SK-N-SH treated with all-trans-retinoic acid at 6 μM for 48 hours (cell line): ENCODE data around the gene ORC2.

Experiments used
- ATAC-seq: fragments of 200-7000 bp; cut with Tn5 transposase; 3 replicates; pipeline ENCODE4 v1.9.1; 2020; ENCODE audit warnings: mild to moderate bottlenecking, moderate library complexity
- ARNTL ChIP-seq: fragments of 450-650 bp; formaldehyde crosslinking; IDR thresholded peaks from 2 replicates; pipeline ENCODE4 v1.5.0; 2020; ENCODE audit warnings: low read depth, mild to moderate bottlenecking, moderate library complexity, borderline replicate concordance
- BACH2 ChIP-seq: fragments of 250-450 bp; sonication (Bioruptor Pico); IDR thresholded peaks from 2 replicates; pipeline ENCODE4 v1.9.0; 2021; ENCODE audit warnings: mild to moderate bottlenecking, borderline replicate concordance
- CSDC2 ChIP-seq: fragments of 250-450 bp; sonication (Bioruptor Pico); IDR thresholded peaks from 2 replicates; pipeline ENCODE4 v1.5.0; 2020; ENCODE audit warnings: mild to moderate bottlenecking, moderate library complexity
- GLIS3 ChIP-seq: fragments of 250-450 bp; sonication (Bioruptor Pico); IDR thresholded peaks from 2 replicates; pipeline ENCODE4 v1.5.0; 2020; ENCODE audit warnings: mild to moderate bottlenecking, moderate library complexity
- ISL1 ChIP-seq: fragments of 250-450 bp; sonication (Bioruptor Pico); IDR thresholded peaks from 2 replicates; pipeline ENCODE4 v2.1.2; 2022; ENCODE audit warnings: mild to moderate bottlenecking, moderate library complexity
- OSR1 ChIP-seq: fragments of 250-450 bp; sonication (Bioruptor Pico); IDR thresholded peaks from 2 replicates; pipeline ENCODE4 v1.8.0; 2022; ENCODE audit warnings: moderate library complexity, mild to moderate bottlenecking, inconsistent platforms
- PPARA ChIP-seq: fragments of 250-450 bp; sonication (Bioruptor Pico); IDR thresholded peaks from 2 replicates; pipeline ENCODE4 v1.5.0; 2020; ENCODE audit warnings: mild to moderate bottlenecking, borderline replicate concordance
- RARB ChIP-seq: fragments of 250-450 bp; sonication (Bioruptor Pico); IDR thresholded peaks from 2 replicates; pipeline ENCODE4 v1.8.0; 2021; ENCODE audit warnings: mild to moderate bottlenecking, moderate library complexity
- SNAI2 ChIP-seq: fragments of 250-450 bp; sonication (Bioruptor Pico); IDR thresholded peaks from 2 replicates; pipeline ENCODE4 v1.5.0; 2020; ENCODE audit warnings: mild to moderate bottlenecking, moderate library complexity
- TCF4 ChIP-seq: fragments of 250-450 bp; sonication (Bioruptor Pico); IDR thresholded peaks from 2 replicates; pipeline ENCODE4 v1.8.0; 2021; ENCODE audit warnings: mild to moderate bottlenecking, moderate library complexity, borderline replicate concordance
- TOX ChIP-seq: fragments of 250-450 bp; sonication (Bioruptor Pico); IDR thresholded peaks from 2 replicates; pipeline ENCODE4 v1.8.0; 2021; ENCODE audit warnings: mild to moderate bottlenecking, moderate library complexity, borderline replicate concordance
- ZC3H10 ChIP-seq: fragments of 250-450 bp; sonication (Bioruptor Pico); IDR thresholded peaks from 2 replicates; pipeline ENCODE4 v1.5.1; 2021; ENCODE audit warnings: mild to moderate bottlenecking, moderate library complexity
- ZFP3 ChIP-seq: fragments of 250-450 bp; sonication (Bioruptor Pico); IDR thresholded peaks from 2 replicates; pipeline ENCODE4 v1.5.0; 2020; ENCODE audit warnings: mild to moderate bottlenecking, moderate library complexity
- ZFP30 ChIP-seq: fragments of 450-650 bp; formaldehyde crosslinking; IDR thresholded peaks from 2 replicates; pipeline ENCODE4 v1.5.0; 2022; ENCODE audit warnings: mild to moderate bottlenecking, moderate library complexity
- ZNF565 ChIP-seq: fragments of 450-650 bp; formaldehyde crosslinking; conservative IDR thresholded peaks from 2 replicates; pipeline ENCODE4 v1.5.0; 2020; ENCODE audit warnings: low read depth, mild to moderate bottlenecking, moderate library complexity
- ZNF70 ChIP-seq: fragments of 450-650 bp; formaldehyde crosslinking; IDR thresholded peaks from 2 replicates; pipeline ENCODE4 v1.5.0; 2020; ENCODE audit warnings: mild to moderate bottlenecking, moderate library complexity
- ZNF8 ChIP-seq: fragments of 450-650 bp; formaldehyde crosslinking; IDR thresholded peaks from 2 replicates; pipeline ENCODE4 v1.5.0; 2020; ENCODE audit warnings: mild to moderate bottlenecking, moderate library complexity
- TF ChIP-seq, protein P1 (sequence below): fragments of 250-450 bp; sonication (Bioruptor Pico); IDR thresholded peaks from 2 replicates; pipeline ENCODE4 v1.8.0; 2020; ENCODE audit warnings: mild to moderate bottlenecking, moderate library complexity, borderline replicate concordance
- TF ChIP-seq, protein P2 (sequence below): fragments of 250-450 bp; sonication (Bioruptor Pico); IDR thresholded peaks from 2 replicates; pipeline ENCODE4 v1.5.1; 2021; ENCODE audit warnings: mild to moderate bottlenecking, moderate library complexity
- TF ChIP-seq, protein P3 (sequence below): fragments of 250-450 bp; sonication (Bioruptor Pico); IDR thresholded peaks from 2 replicates; pipeline ENCODE4 v1.8.0; 2021; ENCODE audit warnings: low read depth, mild to moderate bottlenecking, moderate library complexity, borderline replicate concordance
- TF ChIP-seq, protein P4 (sequence below): fragments of 250-450 bp; sonication (Bioruptor Pico); IDR thresholded peaks from 2 replicates; pipeline ENCODE4 v1.5.0; 2020; ENCODE audit warnings: mild to moderate bottlenecking, moderate library complexity

Gene ORC2

DNA sequence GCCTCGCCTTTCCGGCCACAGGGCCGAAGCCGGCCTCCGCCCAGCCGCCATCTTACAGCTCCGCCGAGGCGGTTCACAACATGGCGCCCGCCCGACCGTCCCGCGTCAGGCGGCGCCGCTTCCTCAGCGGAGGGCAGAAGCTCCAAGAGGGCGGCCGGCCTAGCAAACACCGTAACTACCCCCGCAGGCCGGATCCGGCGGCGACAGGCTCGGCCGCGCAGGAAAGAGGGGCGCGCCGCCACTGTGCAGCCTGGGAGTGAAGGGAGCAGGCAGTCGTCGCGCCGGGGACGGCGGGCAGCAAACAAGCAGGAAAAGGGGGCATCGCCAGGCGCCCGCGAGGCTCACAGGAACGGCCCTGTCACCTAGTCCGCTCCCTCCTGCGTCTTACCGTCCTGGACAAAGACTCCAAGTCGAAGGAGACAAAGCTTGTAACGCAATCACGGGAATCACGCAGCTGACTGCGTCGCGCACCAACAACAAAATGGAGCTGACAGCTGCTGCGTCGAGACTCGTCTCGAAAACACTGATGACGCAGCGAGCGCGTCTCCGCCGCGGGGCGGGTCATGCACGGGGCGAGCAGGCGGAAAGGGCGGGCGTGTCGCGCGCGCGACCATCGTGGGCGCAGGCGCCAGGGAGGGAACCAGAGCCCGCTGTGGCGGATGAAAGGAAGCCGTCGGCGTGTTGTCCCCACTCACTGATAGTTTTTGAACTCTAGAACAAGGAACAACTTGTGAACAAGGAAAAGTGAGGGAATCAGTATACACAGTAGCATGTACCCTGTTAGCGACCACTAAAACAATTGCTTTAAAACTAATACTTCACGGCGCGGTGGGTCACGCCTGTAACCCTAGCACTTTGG, 99.1 kb downstream of the ORC2 start, which contains the start of gene CLK1:
TSS of gene CLK1 (minus strand) at position 483 of the 859 bp plus-strand sequence. CDS start 2,796 bp downstream, outside the sequence.
- TF ChIP-seq, protein P1, sequence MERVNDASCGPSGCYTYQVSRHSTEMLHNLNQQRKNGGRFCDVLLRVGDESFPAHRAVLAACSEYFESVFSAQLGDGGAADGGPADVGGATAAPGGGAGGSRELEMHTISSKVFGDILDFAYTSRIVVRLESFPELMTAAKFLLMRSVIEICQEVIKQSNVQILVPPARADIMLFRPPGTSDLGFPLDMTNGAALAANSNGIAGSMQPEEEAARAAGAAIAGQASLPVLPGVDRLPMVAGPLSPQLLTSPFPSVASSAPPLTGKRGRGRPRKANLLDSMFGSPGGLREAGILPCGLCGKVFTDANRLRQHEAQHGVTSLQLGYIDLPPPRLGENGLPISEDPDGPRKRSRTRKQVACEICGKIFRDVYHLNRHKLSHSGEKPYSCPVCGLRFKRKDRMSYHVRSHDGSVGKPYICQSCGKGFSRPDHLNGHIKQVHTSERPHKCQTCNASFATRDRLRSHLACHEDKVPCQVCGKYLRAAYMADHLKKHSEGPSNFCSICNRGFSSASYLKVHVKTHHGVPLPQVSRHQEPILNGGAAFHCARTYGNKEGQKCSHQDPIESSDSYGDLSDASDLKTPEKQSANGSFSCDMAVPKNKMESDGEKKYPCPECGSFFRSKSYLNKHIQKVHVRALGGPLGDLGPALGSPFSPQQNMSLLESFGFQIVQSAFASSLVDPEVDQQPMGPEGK (CRISPR knock-in tag) = no peak
- TF ChIP-seq ZFP30 (no peak), ZFP3 (0 out of 2 replicates have a peak, but pooled peaks have one; percentile 38), GLIS3 (CRISPR knock-in tag) (no peak), ISL1 (CRISPR knock-in tag) (no peak), RARB (peak; percentile 10; the same call in 1 of the 2 replicates), PPARA (CRISPR knock-in tag) (no peak), BACH2 (CRISPR knock-in tag) (no peak), SNAI2 (CRISPR knock-in tag) (no peak), TCF4 (CRISPR knock-in tag) (no peak), ZC3H10 (CRISPR knock-in tag) (no peak), TOX (CRISPR knock-in tag) (peak; percentile 51; the same call in 1 of the 2 replicates), ZNF70 (CRISPR knock-in tag) (no peak), CSDC2 (CRISPR knock-in tag) (no peak)
- TF ChIP-seq, protein P2, sequence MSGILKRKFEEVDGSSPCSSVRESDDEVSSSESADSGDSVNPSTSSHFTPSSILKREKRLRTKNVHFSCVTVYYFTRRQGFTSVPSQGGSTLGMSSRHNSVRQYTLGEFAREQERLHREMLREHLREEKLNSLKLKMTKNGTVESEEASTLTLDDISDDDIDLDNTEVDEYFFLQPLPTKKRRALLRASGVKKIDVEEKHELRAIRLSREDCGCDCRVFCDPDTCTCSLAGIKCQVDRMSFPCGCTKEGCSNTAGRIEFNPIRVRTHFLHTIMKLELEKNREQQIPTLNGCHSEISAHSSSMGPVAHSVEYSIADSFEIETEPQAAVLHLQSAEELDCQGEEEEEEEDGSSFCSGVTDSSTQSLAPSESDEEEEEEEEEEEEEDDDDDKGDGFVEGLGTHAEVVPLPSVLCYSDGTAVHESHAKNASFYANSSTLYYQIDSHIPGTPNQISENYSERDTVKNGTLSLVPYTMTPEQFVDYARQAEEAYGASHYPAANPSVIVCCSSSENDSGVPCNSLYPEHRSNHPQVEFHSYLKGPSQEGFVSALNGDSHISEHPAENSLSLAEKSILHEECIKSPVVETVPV (CRISPR knock-in tag) = no peak
- TF ChIP-seq, protein P3, sequence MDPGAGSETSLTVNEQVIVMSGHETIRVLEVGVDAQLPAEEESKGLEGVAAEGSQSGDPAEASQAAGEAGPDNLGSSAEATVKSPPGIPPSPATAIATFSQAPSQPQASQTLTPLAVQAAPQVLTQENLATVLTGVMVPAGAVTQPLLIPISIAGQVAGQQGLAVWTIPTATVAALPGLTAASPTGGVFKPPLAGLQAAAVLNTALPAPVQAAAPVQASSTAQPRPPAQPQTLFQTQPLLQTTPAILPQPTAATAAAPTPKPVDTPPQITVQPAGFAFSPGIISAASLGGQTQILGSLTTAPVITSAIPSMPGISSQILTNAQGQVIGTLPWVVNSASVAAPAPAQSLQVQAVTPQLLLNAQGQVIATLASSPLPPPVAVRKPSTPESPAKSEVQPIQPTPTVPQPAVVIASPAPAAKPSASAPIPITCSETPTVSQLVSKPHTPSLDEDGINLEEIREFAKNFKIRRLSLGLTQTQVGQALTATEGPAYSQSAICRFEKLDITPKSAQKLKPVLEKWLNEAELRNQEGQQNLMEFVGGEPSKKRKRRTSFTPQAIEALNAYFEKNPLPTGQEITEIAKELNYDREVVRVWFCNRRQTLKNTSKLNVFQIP = no peak
- peak; percentile 85 for ATAC-seq

DNA sequence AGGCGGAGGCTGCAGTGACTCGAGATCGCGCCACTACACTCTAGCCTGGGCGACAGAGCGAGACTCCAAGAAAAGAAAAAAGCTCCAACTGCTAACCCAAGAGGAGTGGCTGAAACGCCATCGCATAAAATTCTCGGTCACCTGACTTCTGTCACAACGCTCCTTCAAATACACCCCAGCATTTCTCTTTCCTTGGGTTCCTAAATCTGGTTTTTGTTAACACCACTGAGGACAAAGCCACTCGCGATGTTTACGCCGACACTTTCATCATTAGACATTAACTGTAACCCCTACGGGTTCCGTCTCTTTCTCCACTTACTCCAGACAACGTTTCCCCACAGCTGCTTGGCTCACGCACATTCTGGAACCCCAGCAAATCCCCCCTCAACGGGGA, 99.7 kb downstream of the ORC2 start:
- TF ChIP-seq ZNF565 (CRISPR knock-in tag) (no peak), OSR1 (CRISPR knock-in tag) (no peak), ZFP30 (no peak), PPARA (CRISPR knock-in tag) (no peak), ZNF70 (CRISPR knock-in tag) (no peak), ARNTL (CRISPR knock-in tag) (no peak), ZC3H10 (CRISPR knock-in tag) (no peak), TCF4 (CRISPR knock-in tag) (no peak), ZNF8 (CRISPR knock-in tag) (no peak), GLIS3 (CRISPR knock-in tag) (no peak), TOX (CRISPR knock-in tag) (no peak), ISL1 (CRISPR knock-in tag) (no peak), BACH2 (CRISPR knock-in tag) (no peak)
- TF ChIP-seq, protein P3 = no peak
- TF ChIP-seq, protein P1 (CRISPR knock-in tag) = no peak
- TF ChIP-seq, protein P4, sequence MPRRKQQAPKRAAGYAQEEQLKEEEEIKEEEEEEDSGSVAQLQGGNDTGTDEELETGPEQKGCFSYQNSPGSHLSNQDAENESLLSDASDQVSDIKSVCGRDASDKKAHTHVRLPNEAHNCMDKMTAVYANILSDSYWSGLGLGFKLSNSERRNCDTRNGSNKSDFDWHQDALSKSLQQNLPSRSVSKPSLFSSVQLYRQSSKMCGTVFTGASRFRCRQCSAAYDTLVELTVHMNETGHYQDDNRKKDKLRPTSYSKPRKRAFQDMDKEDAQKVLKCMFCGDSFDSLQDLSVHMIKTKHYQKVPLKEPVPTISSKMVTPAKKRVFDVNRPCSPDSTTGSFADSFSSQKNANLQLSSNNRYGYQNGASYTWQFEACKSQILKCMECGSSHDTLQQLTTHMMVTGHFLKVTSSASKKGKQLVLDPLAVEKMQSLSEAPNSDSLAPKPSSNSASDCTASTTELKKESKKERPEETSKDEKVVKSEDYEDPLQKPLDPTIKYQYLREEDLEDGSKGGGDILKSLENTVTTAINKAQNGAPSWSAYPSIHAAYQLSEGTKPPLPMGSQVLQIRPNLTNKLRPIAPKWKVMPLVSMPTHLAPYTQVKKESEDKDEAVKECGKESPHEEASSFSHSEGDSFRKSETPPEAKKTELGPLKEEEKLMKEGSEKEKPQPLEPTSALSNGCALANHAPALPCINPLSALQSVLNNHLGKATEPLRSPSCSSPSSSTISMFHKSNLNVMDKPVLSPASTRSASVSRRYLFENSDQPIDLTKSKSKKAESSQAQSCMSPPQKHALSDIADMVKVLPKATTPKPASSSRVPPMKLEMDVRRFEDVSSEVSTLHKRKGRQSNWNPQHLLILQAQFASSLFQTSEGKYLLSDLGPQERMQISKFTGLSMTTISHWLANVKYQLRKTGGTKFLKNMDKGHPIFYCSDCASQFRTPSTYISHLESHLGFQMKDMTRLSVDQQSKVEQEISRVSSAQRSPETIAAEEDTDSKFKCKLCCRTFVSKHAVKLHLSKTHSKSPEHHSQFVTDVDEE (CRISPR knock-in tag) = no peak
- TF ChIP-seq, all 23 proteins: peak for 0
- ATAC-seq = peak; percentile 15
